ENCODE results near the gene POLRMT.
"Not testable (repeated sequence)": the region's sequence is repeated elsewhere in the genome, so short reads cannot be mapped to it uniquely, and the experiment has no call there.

POLRMT gene

GRCh38 chr19:626566-626965 lies 6.8 kb downstream of the POLRMT start:
- not testable (repeated sequence) for DNase-seq (ENCODE audit: low spot score)

- no peak for DNase-seq (ENCODE audit: low spot score)
Observed at GRCh38 chr19:625257-625656, 8.1 kb downstream of the POLRMT start.

GRCh38 chr19:624433-625109 lies 8.8 kb downstream of the POLRMT start:
- no peak for DNase-seq (ENCODE audit: low spot score)

DNA sequence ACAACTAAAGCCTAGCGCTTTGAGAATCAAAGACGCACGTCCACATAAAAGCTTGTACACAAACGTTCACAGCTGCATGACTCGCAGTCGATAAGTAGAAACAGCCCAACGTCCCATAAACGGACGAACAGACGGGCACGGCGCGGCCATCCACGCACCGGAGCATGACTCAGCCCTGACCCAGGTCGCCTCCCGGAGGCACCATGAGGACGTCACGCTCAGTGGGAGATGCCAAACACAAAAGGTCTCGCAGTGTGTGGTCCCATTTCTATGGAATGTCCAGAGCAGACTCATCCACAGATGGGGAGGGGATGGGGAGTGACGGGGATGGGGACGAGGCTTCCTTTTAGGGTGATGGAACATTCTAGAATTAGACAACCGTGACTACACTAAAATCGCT lies 9.4 kb downstream of the POLRMT start:
- DNase-seq (ENCODE audit: low spot score) = no peak

DNA sequence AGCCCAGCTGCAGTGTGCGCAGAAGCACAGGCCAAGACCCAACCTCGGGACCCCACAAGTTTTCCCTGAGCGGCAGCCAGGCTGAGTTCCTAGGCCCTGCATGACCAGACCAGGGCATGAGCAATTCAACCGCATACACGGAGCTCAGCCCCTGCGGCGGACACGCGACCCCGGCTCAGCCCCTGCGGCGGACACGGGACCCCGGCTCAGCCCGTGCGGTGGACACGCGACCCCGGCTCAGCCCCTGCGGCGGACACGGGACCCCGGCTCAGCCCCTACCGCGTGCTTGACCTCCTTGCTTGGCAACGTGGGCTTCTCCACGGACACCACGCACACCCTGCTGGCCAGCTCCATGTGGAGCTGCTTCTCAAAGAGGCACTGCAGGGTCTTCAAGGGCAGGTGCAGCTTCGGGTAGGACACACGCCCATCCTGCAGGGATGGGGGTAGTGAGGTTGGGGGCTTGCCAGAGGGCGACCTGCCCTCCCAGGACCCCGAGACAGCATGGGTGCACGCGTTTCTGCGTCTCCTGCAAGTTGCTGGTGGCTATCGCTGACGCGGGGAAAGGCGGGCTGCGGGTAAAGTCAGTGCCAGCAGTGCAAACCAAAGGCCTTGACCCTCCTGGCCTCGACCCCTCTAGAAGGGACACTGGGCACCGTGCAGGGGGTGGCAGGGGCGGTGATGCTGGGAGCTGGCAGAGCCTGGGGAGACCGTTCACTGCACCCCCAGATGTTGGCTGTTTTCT lies 10.0 kb downstream of the POLRMT start:
- no peak for DNase-seq (ENCODE audit: low spot score)

DNA sequence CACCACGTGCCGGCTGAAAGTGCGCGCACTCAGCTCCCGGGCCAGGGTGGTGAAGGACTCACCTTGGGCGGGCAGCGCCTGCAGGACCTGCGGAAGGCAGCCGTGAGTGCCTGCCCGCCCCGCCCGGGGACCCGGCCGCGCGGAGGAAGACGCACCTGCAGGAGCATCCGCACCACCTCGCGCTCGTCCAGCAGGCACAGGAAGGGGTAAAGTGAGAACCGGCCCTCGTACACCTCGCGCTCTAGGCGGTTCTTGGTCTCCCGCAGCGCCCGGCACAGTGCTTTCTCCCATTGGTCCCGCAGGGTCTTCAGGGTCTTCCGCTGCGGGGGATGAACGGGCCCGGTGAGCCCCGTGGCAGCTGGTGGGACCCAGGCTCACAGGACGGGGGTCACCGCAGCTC lies 10.7 kb downstream of the POLRMT start:
- DNase-seq (ENCODE audit: low spot score) = no peak

- no peak for DNase-seq (ENCODE audit: low spot score)
Observed at GRCh38 chr19:621819-622218, 11.5 kb downstream of the POLRMT start.

DNA sequence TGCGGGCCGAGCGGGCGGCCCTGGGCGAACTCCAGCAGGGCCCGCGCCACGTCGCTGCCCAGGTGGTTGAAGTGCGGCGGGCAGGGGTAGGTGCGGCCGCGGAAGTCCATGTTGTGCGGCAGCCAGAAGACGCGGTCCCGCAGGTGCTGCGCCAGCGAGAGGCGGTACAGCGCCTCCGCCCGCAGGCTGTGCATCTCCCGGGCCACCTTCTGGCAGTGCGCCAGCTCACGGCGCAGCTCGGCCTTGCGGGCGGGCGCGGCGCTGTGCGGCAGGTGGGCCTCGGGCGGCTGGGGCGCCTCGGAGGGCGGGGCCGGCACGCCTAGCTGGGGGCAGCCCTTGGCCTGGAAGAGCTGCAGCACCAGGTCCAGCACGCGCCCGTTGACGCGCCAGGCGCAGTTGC lies 12.1 kb downstream of the POLRMT start:
- not testable (repeated sequence) for DNase-seq (ENCODE audit: low spot score)

DNA sequence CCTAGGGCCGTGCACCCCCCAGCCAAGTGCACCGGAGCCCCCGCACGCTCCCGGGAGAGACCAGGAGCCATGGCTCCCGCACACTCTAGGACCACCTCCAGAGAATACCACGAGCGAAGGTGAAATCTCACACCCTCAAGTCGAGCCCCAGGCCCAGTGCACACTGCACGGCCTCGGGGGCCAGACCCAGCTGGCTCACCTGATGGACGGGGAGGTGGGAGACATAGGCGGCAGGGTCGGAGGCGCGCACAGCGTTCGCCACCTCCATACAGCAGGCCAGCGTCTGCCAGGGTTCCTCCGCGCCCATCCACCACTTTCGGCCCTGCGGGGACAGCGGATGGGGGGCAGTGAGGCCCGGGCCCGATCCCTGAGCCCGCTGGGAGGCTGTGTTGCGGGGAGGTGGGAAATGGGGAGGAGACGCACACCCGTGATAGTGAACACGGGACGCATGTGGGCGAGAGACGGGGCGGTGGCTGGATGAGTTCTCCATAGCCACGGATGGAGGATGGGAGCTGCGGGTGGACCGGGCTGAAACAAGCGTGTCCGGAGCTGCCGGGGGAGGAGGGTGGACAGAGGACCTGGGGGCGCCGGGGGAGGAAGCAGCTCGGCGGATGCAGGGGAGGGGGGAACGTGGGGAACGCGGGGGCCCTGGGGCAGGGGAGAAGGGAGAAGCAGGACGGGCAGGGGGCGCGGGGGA lies 13.0 kb downstream of the POLRMT start:
- no peak for DNase-seq (ENCODE audit: low spot score)

GRCh38 chr19:619286-620002 lies 13.9 kb downstream of the POLRMT start:
- DNase-seq (ENCODE audit: low spot score) = no peak

- no peak for DNase-seq (ENCODE audit: low spot score)
Observed at GRCh38 chr19:618674-619285, 14.6 kb downstream of the POLRMT start.

GRCh38 chr19:618247-618619 lies 15.1 kb downstream of the POLRMT start:
- DNase-seq (ENCODE audit: low spot score) = no peak

GRCh38 chr19:617551-618246 lies 15.6 kb downstream of the POLRMT start:
- DNase-seq (ENCODE audit: low spot score) = no peak

GRCh38 chr19:616747-617526 lies 16.4 kb downstream of the POLRMT start:
- no peak for DNase-seq (ENCODE audit: low spot score)

DNA sequence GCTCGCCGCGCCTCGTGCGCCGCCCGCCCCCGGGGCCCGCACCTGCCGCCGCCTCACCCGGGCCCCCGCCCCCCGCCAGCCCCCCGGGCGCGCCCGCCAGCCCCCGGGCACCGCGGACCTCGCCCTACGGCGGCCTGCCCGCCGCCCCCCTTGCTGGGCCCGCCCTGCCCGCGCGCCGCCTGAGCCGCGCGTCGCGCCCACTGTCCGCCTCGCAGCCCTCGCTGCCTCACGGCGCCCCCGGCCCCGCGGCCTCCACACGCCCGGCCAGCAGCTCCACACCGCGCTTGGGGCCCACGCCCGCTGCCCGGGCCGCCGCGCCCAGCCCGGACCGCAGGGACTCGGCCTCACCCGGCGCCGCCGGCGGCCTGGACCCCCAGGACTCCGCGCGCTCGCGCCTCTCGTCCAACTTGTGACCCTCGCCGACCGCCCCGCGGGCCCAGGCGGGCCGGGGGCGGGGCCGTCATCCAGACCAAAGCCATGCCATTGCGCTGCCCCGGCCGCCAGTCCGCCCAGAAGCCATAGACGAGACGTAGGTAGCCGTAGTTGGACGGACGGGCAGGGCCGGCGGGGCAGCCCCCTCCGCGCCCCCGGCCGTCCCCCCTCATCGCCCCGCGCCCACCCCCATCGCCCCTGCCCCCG lies 17.2 kb downstream of the POLRMT start:
- no peak for DNase-seq (ENCODE audit: low spot score)

DNA sequence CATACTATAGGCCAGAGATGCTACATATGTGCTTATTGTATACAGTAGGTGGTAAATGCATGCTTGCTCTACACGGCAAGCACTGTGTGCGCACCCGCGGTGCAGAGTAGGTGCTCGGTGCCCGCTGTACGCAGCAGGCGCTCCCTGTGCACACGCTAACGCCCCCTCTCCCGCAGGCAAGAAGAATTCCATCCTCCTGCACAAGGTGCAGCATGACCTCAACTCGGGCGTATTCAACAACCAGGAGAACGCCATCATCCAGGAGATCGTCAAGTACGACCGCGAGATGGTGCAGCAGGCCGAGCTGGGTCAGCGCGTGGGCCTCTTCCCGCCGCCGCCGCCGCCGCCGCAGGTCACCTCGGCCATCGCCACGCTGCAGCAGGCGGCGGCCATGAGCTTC lies 17.7 kb downstream of the POLRMT start:
- no peak for DNase-seq (ENCODE audit: low spot score)

DNA sequence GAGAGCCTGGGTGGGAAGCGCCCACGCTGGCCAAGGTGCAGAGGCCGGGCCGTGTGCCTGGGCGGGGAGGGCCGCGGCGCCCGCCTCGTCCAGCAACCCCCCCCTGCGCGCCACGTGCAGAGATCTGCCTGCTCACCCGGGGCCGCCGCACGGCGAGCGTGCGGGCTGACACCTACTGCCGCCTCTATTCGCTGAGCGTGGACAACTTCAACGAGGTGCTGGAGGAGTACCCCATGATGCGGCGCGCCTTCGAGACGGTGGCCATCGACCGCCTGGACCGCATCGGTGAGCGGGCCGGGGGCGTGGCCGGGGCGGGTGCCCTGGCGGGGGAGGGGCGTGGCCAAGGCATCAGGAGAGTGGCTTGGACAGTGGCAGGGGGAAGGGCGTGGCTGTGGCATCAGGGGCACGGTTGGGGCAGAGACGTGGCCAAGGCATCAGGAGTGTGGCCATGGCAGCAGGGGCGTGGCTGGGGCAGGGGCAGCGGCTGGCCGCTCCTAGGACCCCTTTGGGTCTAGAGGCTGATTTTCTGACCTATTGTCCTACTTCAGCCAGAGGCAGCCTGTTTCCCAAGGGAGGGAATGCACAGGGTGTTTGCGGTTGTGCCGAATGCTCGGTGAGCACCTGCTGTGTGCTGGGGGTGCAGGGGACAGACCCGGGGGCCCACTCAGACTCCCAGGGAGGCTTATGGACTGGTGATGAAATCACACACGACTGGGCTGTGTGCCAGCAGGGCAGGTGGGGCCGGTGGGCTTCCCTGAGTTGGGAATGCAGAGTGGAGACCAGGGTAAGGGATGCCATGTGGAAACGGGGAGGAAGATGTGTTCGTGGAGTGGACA lies 19.4 kb downstream of the POLRMT start:
- DNase-seq (ENCODE audit: low spot score) = no peak

- no peak for DNase-seq (ENCODE audit: low spot score)
Observed at GRCh38 chr19:612941-613340, 20.4 kb downstream of the POLRMT start.

DNA sequence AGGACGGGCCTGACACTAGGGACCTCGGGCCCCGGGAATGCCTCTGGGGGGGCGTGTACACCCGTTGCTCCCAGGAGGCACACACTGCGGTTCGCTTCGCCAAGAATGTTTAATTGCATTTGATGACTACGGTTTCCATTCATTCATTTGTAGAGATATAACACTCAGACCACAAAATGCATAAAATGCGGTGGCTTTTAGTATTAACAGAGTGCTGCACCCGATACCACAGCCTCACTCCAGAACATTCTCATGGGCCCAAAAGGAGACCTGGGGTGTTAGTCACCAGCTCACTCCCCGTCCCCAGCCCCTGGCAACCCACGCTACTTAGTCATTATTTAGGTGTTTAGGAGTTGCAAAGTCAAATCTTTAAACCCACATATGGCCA lies 21.9 kb downstream of the POLRMT start:
- peak; percentile 28 for DNase-seq (ENCODE audit: low spot score)
